ENCODE data around the gene BEND3. TPM values are rescaled to one million over a fixed set of nuclear protein-coding genes. Genes with fewer than 3 reads are reported as not detected.

Gene BEND3
- polyA plus RNA-seq, 1 donor = 3.1 TPM

- no peak for DNase-seq (ENCODE audit: low read depth)
Measured at GRCh38 chr6:107083047-107083768, 32.1 kb downstream of the BEND3 start.

GRCh38 chr6:107082045-107082444 lies 33.3 kb downstream of the BEND3 start:
- DNase-seq (ENCODE audit: low read depth) = no peak

- DNase-seq (ENCODE audit: low read depth) = no peak
Measured at GRCh38 chr6:107080036-107080435, 35.3 kb downstream of the BEND3 start.

- DNase-seq (ENCODE audit: low read depth) = no peak
Measured at GRCh38 chr6:107079429-107079828, 35.9 kb downstream of the BEND3 start.

- DNase-seq (ENCODE audit: low read depth) = no peak
Measured at GRCh38 chr6:107077710-107078109, 37.6 kb downstream of the BEND3 start.

- DNase-seq (ENCODE audit: low read depth) = no peak
Measured at GRCh38 chr6:107075951-107076381, 39.3 kb downstream of the BEND3 start.

- no peak for DNase-seq (ENCODE audit: low read depth)
Measured at GRCh38 chr6:107070686-107071085, 44.6 kb downstream of the BEND3 start.

GRCh38 chr6:107069631-107070548 lies 45.4 kb downstream of the BEND3 start:
- no peak for DNase-seq (ENCODE audit: low read depth)

GRCh38 chr6:107068691-107069630 lies 46.4 kb downstream of the BEND3 start:
- DNase-seq (ENCODE audit: low read depth) = no peak

- DNase-seq (ENCODE audit: low read depth) = no peak
Measured at GRCh38 chr6:107066697-107067659, 48.3 kb downstream of the BEND3 start.

GRCh38 chr6:107064579-107065065 lies 50.7 kb downstream of the BEND3 start:
- no peak for DNase-seq (ENCODE audit: low read depth)

- DNase-seq (ENCODE audit: low read depth) = no peak
Measured at GRCh38 chr6:107062691-107063090, 52.6 kb downstream of the BEND3 start.

GRCh38 chr6:107061125-107062020 lies 53.9 kb downstream of the BEND3 start:
- no peak for DNase-seq (ENCODE audit: low read depth)

- DNase-seq (ENCODE audit: low read depth) = no peak
Measured at GRCh38 chr6:107060704-107061103, 54.6 kb downstream of the BEND3 start.

- DNase-seq (ENCODE audit: low read depth) = no peak
Measured at GRCh38 chr6:107059606-107060005, 55.7 kb downstream of the BEND3 start.

GRCh38 chr6:107057679-107058078 lies 57.6 kb downstream of the BEND3 start:
- DNase-seq (ENCODE audit: low read depth) = no peak

GRCh38 chr6:107056796-107057195 lies 58.5 kb downstream of the BEND3 start:
- no peak for DNase-seq (ENCODE audit: low read depth)

GRCh38 chr6:107047807-107048206 lies 67.5 kb downstream of the BEND3 start:
- no peak for DNase-seq (ENCODE audit: low read depth)

Measured in forelimb muscle (tissue), 1 donor.